ENCODE results near the gene CCDC33.

DNA sequence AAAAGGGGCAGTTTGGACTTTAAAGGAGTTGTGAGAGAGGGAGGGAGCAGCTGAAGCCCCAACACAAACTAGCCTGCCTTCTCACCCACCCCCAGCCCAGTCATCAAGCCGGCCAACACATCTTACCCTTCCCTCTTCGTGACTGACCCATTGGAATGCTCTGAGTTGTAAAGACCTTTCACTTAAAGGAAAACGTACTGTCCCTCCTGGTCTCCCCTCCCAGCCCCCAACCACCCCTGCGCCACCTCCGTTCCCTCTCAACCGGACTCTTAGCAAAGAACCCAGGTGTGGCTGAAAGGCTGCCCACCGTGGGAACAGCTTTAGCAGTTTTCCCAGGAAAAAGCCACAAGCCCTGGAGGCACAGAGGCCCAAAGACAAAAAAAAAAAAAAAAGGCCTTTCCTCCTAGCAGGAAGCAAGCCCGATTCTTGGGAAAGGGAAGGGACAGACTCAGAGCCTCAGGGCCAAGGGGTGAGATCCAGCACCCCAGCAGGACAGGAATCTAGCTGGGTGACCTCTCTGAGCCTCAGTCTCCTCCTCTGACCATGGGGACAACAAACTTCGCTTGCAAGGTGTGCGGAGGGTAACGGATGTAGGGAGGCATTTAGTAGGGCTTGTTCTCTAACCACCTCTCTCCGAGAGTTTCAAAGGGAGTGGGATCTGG, 128.9 kb downstream of the CCDC33 start:
- TF ChIP-seq, protein P1, sequence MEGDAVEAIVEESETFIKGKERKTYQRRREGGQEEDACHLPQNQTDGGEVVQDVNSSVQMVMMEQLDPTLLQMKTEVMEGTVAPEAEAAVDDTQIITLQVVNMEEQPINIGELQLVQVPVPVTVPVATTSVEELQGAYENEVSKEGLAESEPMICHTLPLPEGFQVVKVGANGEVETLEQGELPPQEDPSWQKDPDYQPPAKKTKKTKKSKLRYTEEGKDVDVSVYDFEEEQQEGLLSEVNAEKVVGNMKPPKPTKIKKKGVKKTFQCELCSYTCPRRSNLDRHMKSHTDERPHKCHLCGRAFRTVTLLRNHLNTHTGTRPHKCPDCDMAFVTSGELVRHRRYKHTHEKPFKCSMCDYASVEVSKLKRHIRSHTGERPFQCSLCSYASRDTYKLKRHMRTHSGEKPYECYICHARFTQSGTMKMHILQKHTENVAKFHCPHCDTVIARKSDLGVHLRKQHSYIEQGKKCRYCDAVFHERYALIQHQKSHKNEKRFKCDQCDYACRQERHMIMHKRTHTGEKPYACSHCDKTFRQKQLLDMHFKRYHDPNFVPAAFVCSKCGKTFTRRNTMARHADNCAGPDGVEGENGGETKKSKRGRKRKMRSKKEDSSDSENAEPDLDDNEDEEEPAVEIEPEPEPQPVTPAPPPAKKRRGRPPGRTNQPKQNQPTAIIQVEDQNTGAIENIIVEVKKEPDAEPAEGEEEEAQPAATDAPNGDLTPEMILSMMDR (IDR thresholded peaks at IDR 0.05): no peak
- TF ChIP-seq POLR2A (IDR thresholded peaks at IDR 0.05): no peak
